Esophagus mucosa (tissue), 1 donor: ENCODE measurements around the gene TP53I3. TPM values are rescaled to one million over a fixed set of nuclear protein-coding genes. Genes with fewer than 3 reads are reported as not detected.
"Not testable (repeated sequence)": the region's sequence is repeated elsewhere in the genome, so short reads cannot be mapped to it uniquely, and the experiment has no call there.

ENCODE experiments used
- ATAC-seq: fragments of 200-7000 bp; cut with Tn5 transposase; one replicate; pipeline ENCODE4 v1.9.1; 2020
- total RNA-seq: library from RNA; stranded (reverse); gene quantifications from one replicate; pipeline ENCODE4 v1.2.4, GENCODE V29; 2023
- donor health status: DM: yes; HTN: yes; CAD: no.

Gene TP53I3
- total RNA-seq, 1 donor from 2014 or later: 102 TPM

GRCh38 chr2:24051833-24052232, 32.8 kb downstream of the TP53I3 start:
- no peak for ATAC-seq

- no peak for ATAC-seq
Measured at GRCh38 chr2:24050041-24050979, 34.3 kb downstream of the TP53I3 start.

- ATAC-seq: peak; percentile 41
Measured at GRCh38 chr2:24049485-24050021, 35.1 kb downstream of the TP53I3 start, which contains the start of gene FKBP1B. Gene FKBP1B (plus strand): TSS chr2:24049741. CDS start chr2:24049850, 109 bp downstream.

GRCh38 chr2:24048769-24049484, 35.7 kb downstream of the TP53I3 start:
- ATAC-seq: no peak

GRCh38 chr2:24047703-24048033, 37.0 kb downstream of the TP53I3 start:
- no peak for ATAC-seq

GRCh38 chr2:24046930-24047702, 37.5 kb downstream of the TP53I3 start, which contains the start of gene WDCP:
Gene WDCP (minus strand): TSS chr2:24047391. CDS start chr2:24039494, 7,897 bp downstream.
- ATAC-seq: peak; percentile 100

- ATAC-seq: no peak
Measured at GRCh38 chr2:24046599-24046929, 38.1 kb downstream of the TP53I3 start.

GRCh38 chr2:24045511-24046508, 38.8 kb downstream of the TP53I3 start:
- no peak for ATAC-seq

GRCh38 chr2:24043133-24043532, 41.5 kb downstream of the TP53I3 start:
- not testable (repeated sequence) for ATAC-seq

GRCh38 chr2:24040511-24040910, 44.1 kb downstream of the TP53I3 start:
- ATAC-seq: no peak

GRCh38 chr2:24038786-24039499, 45.7 kb downstream of the TP53I3 start:
- no peak for ATAC-seq

Other genes starting within 250 kb of the TP53I3 start
- gene ATAD2B, start 157.7 kb downstream of the TP53I3 start, total RNA-seq: 17.0 TPM
- 10.4 TPM for gene UBXN2A, start 144.4 kb downstream of the TP53I3 start, total RNA-seq
- not detected for gene MFSD2B, start 74.7 kb downstream of the TP53I3 start, total RNA-seq
- 3.3 TPM for gene WDCP, start 37.4 kb downstream of the TP53I3 start, total RNA-seq
- 6.2 TPM for gene FKBP1B, start 35.1 kb downstream of the TP53I3 start, total RNA-seq
- gene SF3B6, start 8.5 kb downstream of the TP53I3 start, total RNA-seq: 85.7 TPM
- gene PFN4, start 38.5 kb upstream of the TP53I3 start, total RNA-seq: 0.24 TPM
- 5.7 TPM for gene FAM228B, start 38.6 kb upstream of the TP53I3 start, total RNA-seq
- not detected for gene FAM228A, start 90.2 kb upstream of the TP53I3 start, total RNA-seq